22Rv1 (cell line): ENCODE data around the gene TBCA.

Source experiments
- CTCF ChIP-seq: fragments of 450-650 bp; IDR thresholded peaks from 2 replicates; pipeline ENCODE4 v1.5.1; 2017; ENCODE audit warnings: mild to moderate bottlenecking
- ZFX ChIP-seq: fragments of 450-650 bp; IDR thresholded peaks from 2 replicates; pipeline ENCODE4 v1.6.1; 2017; ENCODE audit warnings: antibody characterized with exemption, borderline replicate concordance

DNA sequence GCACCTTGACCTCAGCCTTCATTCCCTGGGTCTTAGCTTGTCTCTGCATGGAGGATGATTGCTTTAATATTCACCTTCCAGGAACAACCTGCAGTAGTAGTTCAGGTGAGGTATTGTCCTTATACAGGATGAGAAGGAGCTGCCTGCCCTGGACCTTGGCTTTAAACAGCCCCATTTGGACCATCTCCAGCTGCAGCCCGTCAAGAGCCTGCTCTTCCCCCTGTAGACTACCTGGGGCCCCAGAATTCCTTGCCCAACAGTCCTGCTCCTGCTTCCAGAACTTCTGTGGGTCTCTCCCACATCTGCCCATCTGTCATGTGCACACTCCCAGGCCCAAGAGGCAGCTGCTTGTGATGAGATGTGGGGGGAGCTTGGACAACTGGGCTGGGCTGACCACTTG, 125.5 kb downstream of the TBCA start:
- TF ChIP-seq CTCF (no peak), ZFX (no peak)
